Measurements from ENCODE around the gene SCARB2.

- TF ChIP-seq, protein P1, sequence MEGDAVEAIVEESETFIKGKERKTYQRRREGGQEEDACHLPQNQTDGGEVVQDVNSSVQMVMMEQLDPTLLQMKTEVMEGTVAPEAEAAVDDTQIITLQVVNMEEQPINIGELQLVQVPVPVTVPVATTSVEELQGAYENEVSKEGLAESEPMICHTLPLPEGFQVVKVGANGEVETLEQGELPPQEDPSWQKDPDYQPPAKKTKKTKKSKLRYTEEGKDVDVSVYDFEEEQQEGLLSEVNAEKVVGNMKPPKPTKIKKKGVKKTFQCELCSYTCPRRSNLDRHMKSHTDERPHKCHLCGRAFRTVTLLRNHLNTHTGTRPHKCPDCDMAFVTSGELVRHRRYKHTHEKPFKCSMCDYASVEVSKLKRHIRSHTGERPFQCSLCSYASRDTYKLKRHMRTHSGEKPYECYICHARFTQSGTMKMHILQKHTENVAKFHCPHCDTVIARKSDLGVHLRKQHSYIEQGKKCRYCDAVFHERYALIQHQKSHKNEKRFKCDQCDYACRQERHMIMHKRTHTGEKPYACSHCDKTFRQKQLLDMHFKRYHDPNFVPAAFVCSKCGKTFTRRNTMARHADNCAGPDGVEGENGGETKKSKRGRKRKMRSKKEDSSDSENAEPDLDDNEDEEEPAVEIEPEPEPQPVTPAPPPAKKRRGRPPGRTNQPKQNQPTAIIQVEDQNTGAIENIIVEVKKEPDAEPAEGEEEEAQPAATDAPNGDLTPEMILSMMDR (IDR thresholded peaks at IDR 0.05), result no peak
- no peak for TF ChIP-seq POLR2A (IDR thresholded peaks at IDR 0.05)
Observed at GRCh38 chr4:76125816-76126215, 87.8 kb downstream of the SCARB2 start.
